VCaP (cell line): ENCODE results near the gene GPR158.
"Not testable (repeated sequence)": the region's sequence is repeated elsewhere in the genome, so short reads cannot be mapped to it uniquely, and the experiment has no call there.

Experiments
- H3K27ac ChIP-seq: fragments of 450-650 bp; 2 replicates; pipeline ENCODE4 v1.5.1; 2017
- TF ChIP-seq, protein P1 (sequence below): fragments of 450-650 bp; conservative IDR thresholded peaks from 2 replicates; pipeline ENCODE4 v1.5.1; 2017; ENCODE audit warnings: mild to moderate bottlenecking, moderate library complexity

GPR158 gene

DNA sequence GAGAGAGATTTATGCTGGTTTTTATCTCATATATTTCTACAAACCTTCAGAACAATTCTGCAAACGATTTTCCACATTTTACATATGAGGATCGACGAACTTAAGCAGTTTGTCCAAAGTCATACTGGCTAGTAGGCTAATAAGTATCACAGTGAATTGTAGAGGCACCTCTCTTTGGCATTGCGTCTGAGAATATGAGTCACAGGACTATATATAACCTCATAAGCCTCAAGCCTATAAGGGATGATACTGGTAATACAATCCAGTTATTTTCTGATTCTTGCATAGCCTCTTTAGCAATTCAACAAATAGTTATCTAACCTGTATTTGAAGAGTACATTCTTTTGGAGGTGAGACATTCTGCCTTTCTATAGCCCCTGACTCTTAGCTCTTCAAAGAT, 129.8 kb downstream of the GPR158 start:
- H3K27ac ChIP-seq = no peak overlapping the region
- TF ChIP-seq, protein P1, sequence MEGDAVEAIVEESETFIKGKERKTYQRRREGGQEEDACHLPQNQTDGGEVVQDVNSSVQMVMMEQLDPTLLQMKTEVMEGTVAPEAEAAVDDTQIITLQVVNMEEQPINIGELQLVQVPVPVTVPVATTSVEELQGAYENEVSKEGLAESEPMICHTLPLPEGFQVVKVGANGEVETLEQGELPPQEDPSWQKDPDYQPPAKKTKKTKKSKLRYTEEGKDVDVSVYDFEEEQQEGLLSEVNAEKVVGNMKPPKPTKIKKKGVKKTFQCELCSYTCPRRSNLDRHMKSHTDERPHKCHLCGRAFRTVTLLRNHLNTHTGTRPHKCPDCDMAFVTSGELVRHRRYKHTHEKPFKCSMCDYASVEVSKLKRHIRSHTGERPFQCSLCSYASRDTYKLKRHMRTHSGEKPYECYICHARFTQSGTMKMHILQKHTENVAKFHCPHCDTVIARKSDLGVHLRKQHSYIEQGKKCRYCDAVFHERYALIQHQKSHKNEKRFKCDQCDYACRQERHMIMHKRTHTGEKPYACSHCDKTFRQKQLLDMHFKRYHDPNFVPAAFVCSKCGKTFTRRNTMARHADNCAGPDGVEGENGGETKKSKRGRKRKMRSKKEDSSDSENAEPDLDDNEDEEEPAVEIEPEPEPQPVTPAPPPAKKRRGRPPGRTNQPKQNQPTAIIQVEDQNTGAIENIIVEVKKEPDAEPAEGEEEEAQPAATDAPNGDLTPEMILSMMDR = no peak

DNA sequence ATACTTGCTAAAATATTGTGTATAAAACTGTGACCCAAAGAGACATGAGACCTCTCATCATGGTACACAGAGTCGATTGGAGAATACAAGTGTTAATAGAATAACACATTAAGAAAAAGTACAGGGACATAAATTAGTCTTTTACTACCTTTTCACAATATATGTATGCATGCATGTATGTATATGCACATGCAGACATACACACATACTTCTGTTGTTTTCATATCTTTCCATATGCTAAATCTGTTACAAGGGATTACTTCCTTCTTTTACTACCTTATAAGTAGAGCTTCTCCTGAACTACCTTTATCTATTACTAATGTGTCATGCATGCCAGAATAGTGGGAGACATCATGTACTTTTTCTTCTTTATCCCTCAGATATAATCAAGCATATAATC, 131.6 kb downstream of the GPR158 start:
- TF ChIP-seq, protein P1 = no peak
- H3K27ac ChIP-seq = no peak overlapping the region

DNA sequence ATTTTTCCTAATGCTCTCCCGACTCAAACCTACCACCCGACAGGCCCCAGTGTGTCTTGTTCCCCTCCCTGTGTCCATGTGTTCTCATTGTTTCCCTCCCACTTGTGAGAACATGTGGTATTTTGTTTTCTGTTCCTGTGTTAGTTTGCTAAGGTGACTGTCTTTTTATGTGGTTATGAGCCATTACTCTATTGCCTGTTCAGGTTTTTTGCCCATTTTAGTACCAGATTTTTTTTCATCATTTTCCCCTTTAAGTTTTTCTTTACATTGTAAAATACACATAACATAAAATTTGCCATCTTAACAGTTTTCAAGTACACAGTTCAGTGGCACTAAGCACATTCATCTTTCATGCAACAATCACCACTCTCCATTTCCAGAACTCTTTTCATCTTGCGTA, 133.5 kb downstream of the GPR158 start:
- no peak overlapping the region for H3K27ac ChIP-seq
- TF ChIP-seq, protein P1 = no peak

DNA sequence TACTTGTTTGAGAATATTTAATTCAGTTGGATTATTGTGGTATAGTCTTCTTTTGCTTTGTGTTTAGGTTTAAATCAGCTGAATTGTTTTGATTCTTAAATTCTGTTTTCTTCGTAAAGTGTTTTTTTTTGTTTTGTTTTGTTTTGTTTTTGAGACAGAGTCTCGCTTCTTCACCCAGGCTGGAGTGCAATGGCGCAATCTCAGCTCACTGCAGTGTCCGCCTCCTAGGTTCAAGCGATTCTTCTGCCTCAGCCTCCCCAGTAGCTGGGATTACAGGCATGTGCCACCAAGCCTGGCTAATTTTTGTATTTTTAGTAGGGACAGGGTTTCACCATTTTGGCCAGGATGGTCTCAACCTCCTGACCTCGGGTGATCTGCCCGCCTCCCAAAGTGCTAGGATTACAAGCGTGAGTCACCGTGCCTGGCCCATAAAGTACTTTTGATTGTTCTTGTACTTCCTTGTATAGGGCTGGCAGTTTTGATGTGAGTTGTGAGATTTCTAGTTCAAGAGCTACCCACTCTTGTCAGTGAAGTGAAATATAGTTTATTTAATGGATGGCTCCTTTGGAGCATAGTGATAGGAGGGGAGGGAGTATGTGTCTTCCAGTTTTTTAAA, 142.9 kb downstream of the GPR158 start:
- not testable (repeated sequence) for H3K27ac ChIP-seq

DNA sequence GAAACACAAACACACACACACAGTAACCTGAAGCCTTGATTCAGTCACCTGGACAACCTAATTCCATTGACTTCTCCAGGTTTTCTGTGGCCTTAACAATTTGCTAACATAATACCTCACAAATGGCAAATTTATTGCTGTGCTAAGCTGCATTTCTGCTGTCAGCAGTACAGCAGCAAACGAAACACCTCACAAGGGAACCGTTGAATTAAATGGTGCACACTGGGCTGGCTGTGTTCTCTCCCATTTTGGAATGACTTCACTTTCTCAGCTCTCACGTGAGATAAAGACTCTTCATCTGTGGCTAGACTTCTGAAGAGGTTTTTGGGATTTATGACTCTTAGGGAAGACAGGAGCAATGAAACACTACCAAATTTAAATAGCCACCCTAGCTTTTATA, 152.5 kb downstream of the GPR158 start:
- TF ChIP-seq, protein P1 = no peak
- no peak overlapping the region for H3K27ac ChIP-seq

DNA sequence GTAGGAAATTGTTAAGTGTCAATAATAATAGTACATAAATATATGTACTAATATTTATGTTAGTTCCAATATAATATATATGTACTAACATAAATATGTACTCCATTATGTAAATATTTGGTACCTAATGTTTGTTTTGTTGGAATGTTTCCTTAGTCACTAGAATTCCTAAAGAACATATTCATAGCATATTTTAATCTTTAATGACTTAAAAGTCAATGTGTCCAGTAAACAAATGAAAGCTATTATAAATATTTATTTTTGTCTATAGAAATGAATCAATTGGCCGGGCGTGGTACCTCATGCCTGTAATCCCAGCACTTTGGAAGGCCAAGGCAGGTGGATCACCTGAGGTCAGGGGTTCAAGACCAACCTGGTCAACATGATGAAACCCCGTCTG, 153.6 kb downstream of the GPR158 start:
- TF ChIP-seq, protein P1 = no peak
- no peak overlapping the region for H3K27ac ChIP-seq

DNA sequence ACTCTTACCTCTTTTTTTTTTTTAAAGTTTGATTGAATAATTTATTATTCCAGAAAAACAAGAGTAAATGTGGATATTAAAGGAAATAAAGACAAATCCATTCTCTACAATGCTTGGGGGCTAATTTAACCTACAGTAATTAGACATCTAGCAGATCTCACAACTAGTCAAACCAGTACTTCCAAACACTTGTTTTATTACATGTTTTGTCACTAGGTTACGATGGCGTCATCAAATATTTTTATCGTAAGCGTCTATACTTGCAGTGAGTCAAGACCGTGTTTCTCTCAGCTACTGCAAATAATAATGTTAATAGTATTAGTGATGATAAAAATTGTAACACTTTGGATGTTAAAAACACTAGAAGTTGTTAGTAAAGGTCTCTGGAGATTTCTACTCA, 154.8 kb downstream of the GPR158 start:
- not testable (repeated sequence) for H3K27ac ChIP-seq

DNA sequence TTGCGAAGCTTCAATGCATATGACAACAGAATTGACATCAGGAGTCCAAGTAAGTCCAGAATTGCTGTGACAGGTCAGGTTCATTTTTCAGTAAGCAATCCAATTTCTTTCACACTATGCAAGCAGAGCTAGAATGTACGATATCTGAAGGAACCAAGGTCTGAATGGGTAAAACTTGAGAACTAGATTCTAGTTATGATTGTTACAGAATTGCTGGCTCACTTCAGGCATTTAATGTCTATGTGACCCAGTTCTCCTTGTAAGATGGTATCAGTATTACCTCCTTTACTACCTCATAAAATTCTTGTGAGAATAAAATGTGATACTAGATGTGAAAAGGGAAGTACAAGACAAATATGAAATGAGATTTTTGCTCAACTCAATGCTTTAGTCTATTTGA, 159.6 kb downstream of the GPR158 start:
- TF ChIP-seq, protein P1 = no peak
- H3K27ac ChIP-seq = no peak overlapping the region

DNA sequence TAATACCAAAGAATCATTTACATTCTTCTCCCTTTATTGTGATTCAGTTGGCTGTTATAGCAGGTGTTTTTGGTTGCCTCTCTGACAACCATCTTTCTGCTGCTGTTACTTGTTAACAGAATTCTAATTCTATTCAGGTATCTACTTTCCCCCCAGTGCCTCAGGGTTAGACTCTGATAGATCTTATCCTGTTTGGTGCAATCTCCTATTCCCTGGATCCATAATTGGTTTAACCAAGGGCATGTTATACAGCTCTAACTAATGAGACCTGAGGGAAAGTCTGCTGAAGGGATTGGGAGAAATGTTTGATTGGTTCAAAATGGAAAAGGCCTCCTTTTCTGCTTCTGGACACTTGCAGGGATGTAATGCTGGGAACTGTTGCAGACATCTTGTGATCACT, 161.5 kb downstream of the GPR158 start:
- H3K27ac ChIP-seq = no peak overlapping the region
- TF ChIP-seq, protein P1 = no peak
